HEK293T (cell line): ENCODE results near the gene SRP68.

ENCODE experiments used
- ARNT ChIP-seq: fragments of 450-650 bp; IDR thresholded peaks from 2 replicates; pipeline ENCODE4 v1.6.1; 2017; ENCODE audit warnings: mild to moderate bottlenecking
- BHLHE40 ChIP-seq: fragments of 450-650 bp; IDR thresholded peaks from 2 replicates; pipeline ENCODE4 v1.6.1; 2016; ENCODE audit warnings: mild to moderate bottlenecking, moderate library complexity, borderline replicate concordance
- FOXK2 ChIP-seq: fragments of 450-650 bp; IDR thresholded peaks from 2 replicates; pipeline ENCODE4 v1.6.1; 2016; ENCODE audit warnings: mild to moderate bottlenecking
- NFRKB ChIP-seq: fragments of 450-650 bp; IDR thresholded peaks from 2 replicates; pipeline ENCODE4 v1.6.1; 2016; ENCODE audit warnings: mild to moderate bottlenecking, moderate library complexity
- SUZ12 ChIP-seq: fragments of 450-650 bp; IDR thresholded peaks from 2 replicates; pipeline ENCODE4 v1.6.1; 2016; ENCODE audit warnings: mild to moderate bottlenecking
- TARDBP ChIP-seq: fragments of 450-650 bp; IDR thresholded peaks from 2 replicates; pipeline ENCODE4 v1.6.1; 2016
- ZNF384 ChIP-seq: fragments of 450-650 bp; IDR thresholded peaks from 2 replicates; pipeline ENCODE4 v1.6.1; 2016

- TF ChIP-seq BHLHE40 (no peak), ZNF384 (no peak), FOXK2 (no peak), TARDBP (no peak), NFRKB (no peak), ARNT (no peak), SUZ12 (no peak)
Observed at GRCh38 chr17:76024353-76024752, 48.0 kb downstream of the SRP68 start.
